Nephron (organoid): ENCODE results near the gene GPR85.

ENCODE experiments used
- H3K27ac Mint-ChIP-seq, 3 experiments: 2 replicates each; pipeline ENCODE4 v1.8.0; 2020; ENCODE audit warnings: mixed read lengths in 3 of 3, mild to moderate bottlenecking in 2 of 3, moderate library complexity in 1 of 3
- H3K27me3 Mint-ChIP-seq: 2 replicates; pipeline ENCODE4 v1.8.0; 2021; ENCODE audit warnings: low read depth, mild to moderate bottlenecking, moderate library complexity, mixed read lengths
- H3K36me3 Mint-ChIP-seq: 2 replicates; pipeline ENCODE4 v1.8.0; 2020; ENCODE audit warnings: low read depth, mixed read lengths
- H3K4me1 Mint-ChIP-seq: 2 replicates; pipeline ENCODE4 v1.8.0; 2020; ENCODE audit warnings: mixed read lengths
- H3K4me3 Mint-ChIP-seq, 3 experiments: 2 replicates each; pipeline ENCODE4 v1.8.0; 2020; ENCODE audit warnings: mild to moderate bottlenecking in 3 of 3, mixed read lengths in 3 of 3, moderate library complexity in 2 of 3
- H3K9me3 Mint-ChIP-seq: 2 replicates; pipeline ENCODE4 v1.8.0; 2020; ENCODE audit warnings: mixed read lengths
- CTCF ChIP-seq, 3 experiments: fragments of 200-600 bp; sonication (generic); IDR thresholded peaks; one replicate each; pipeline ENCODE4 v1.5.0; 2021; ENCODE audit warnings: antibody characterized with exemption in 3 of 3; ENCODE audit not compliant: unreplicated experiment in 3 of 3

GPR85 gene

GRCh38 chr7:113046453-113046852, 40.2 kb downstream of the GPR85 start:
- Mint-ChIP-seq H3K4me3 (no peak overlapping the region), H3K9me3 (peaks cover 5% of the 10 kb centered on the region), H3K4me1 (no peaks in the 10 kb centered on the region), H3K27ac (no peak overlapping the region), H3K27me3 (no peaks in the 10 kb centered on the region), H3K36me3 (no peaks in the 10 kb centered on the region)
- TF ChIP-seq CTCF (IDR thresholded peaks at IDR 0.05; ENCODE audit: unreplicated experiment in 3 of 3), result no peak

- no peak overlapping the region for H3K4me3 Mint-ChIP-seq
- no peak for TF ChIP-seq CTCF (IDR thresholded peaks at IDR 0.05; ENCODE audit: unreplicated experiment in 3 of 3)
- H3K27me3 Mint-ChIP-seq, result no peaks in the 10 kb centered on the region
- no peaks in the 10 kb centered on the region for H3K36me3 Mint-ChIP-seq
- peaks cover 2% of the 10 kb centered on the region for H3K9me3 Mint-ChIP-seq
- H3K27ac Mint-ChIP-seq, result no peak overlapping the region
- no peaks in the 10 kb centered on the region for H3K4me1 Mint-ChIP-seq
These were observed 41.2 kb downstream of the GPR85 start for GRCh38 chr7:113045379-113045778.

- TF ChIP-seq CTCF (IDR thresholded peaks at IDR 0.05; ENCODE audit: unreplicated experiment in 3 of 3), result no peak
- H3K27me3 Mint-ChIP-seq, result no peaks in the 10 kb centered on the region
- H3K27ac Mint-ChIP-seq, result no peak overlapping the region
- no peaks in the 10 kb centered on the region for H3K4me1 Mint-ChIP-seq
- no peak overlapping the region for H3K4me3 Mint-ChIP-seq
- no peaks in the 10 kb centered on the region for H3K36me3 Mint-ChIP-seq
- no peaks in the 10 kb centered on the region for H3K9me3 Mint-ChIP-seq
These were observed 42.2 kb downstream of the GPR85 start for GRCh38 chr7:113044394-113044793.

- no peak overlapping the region for H3K4me3 Mint-ChIP-seq
- no peaks in the 10 kb centered on the region for H3K9me3 Mint-ChIP-seq
- no peaks in the 10 kb centered on the region for H3K4me1 Mint-ChIP-seq
- no peak for TF ChIP-seq CTCF (IDR thresholded peaks at IDR 0.05; ENCODE audit: unreplicated experiment in 3 of 3)
- no peak overlapping the region for H3K27ac Mint-ChIP-seq
- H3K36me3 Mint-ChIP-seq, result no peaks in the 10 kb centered on the region
- H3K27me3 Mint-ChIP-seq, result no peaks in the 10 kb centered on the region
These were observed 45.8 kb downstream of the GPR85 start for GRCh38 chr7:113040849-113041248.

- Mint-ChIP-seq H3K4me1 (no peaks in the 10 kb centered on the region), H3K27me3 (no peaks in the 10 kb centered on the region), H3K4me3 (no peak overlapping the region), H3K9me3 (no peaks in the 10 kb centered on the region), H3K27ac (no peak overlapping the region), H3K36me3 (no peaks in the 10 kb centered on the region)
- TF ChIP-seq CTCF (IDR thresholded peaks at IDR 0.05; ENCODE audit: unreplicated experiment in 3 of 3), result no peak
These were observed 52.7 kb downstream of the GPR85 start for GRCh38 chr7:113033959-113034358.
